Mammary epithelial cell (primary cell): ENCODE measurements around the gene B3GALT6.

ENCODE experiments used
- CTCF ChIP-seq, 2 donors: IDR thresholded peaks in 1 of 2; conservative IDR thresholded peaks in 1 of 2; 2 replicates each; pipeline ENCODE4 v1.5.1; 2011 to 2012; ENCODE audit warnings: inconsistent platforms in 2 of 2, low read length in 2 of 2, mild to moderate bottlenecking in 2 of 2, control low read depth in 1 of 2, low read depth in 1 of 2; ENCODE audit not compliant: insufficient read depth in 1 of 2; ENCODE audit errors: extremely low read depth in 1 of 2
- EZH2 ChIP-seq: IDR thresholded peaks from 2 replicates; pipeline ENCODE4 v1.6.1; 2012; ENCODE audit warnings: low read length, inconsistent platforms, borderline replicate concordance

DNA sequence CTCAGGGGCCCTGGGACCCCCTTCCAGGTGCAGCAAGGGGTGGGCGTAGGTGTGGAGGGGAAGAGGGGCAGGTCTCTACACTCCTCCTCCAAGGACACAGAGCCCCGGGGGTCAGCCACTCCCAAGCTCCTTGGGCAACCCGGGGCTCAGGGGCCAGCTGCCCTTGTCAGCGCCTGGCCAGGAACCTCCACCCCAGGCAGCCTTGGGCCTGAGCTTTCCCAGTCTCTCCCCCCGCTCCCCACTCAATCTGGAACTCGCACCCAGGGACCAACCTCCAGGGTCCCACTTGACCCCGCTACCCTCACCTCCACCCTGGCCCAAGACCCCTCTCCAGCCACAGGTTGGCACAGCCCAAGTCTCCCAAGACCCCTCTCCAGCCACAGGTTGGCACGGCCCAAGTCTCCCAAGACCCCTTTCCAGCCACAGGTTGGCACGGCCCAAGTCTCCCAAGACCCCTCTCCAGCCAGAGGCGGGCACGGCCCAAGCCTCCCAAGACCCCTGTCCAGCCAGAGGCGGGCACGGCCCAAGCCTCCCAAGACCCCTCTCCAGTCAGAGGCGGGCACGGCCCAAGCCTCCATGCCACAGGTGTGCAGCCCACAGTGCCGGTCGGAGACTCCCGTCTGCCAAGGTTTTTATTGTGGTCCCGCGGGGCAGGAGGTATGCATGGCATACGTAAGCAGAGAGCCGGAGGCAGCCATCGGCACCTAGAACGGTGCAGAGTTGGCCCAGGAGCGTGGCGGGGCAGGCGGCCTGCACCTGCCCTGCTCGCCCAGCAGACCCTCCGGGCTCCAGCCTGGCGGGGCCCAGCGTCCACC, 21.1 kb upstream of the B3GALT6 start:
- no peak for TF ChIP-seq CTCF (conservative IDR thresholded peaks at IDR 0.05 in 1 of 2, IDR thresholded peaks at IDR 0.05 in 1 of 2; ENCODE audit: extremely low read depth in 1 of 2, insufficient read depth in 1 of 2, low read depth in 1 of 2, low read length in 2 of 2)
- TF ChIP-seq EZH2, result no peak
